HG03175 (cell line): Measurements from ENCODE around the gene KIF18B.
A peak's percentile ranks its signal among the peaks of the same experiment; 100 is the strongest.
"Not testable (repeated sequence)": the region's sequence is repeated elsewhere in the genome, so short reads cannot be mapped to it uniquely, and the experiment has no call there.

ENCODE experiments used
- ATAC-seq: cut with Tn5 transposase; IDR thresholded peaks from one replicate; pipeline ENCODE4 v1.9.1; 2021; ENCODE audit warnings: mild to moderate bottlenecking, moderate library complexity; ENCODE audit not compliant: unreplicated experiment

KIF18B gene

DNA sequence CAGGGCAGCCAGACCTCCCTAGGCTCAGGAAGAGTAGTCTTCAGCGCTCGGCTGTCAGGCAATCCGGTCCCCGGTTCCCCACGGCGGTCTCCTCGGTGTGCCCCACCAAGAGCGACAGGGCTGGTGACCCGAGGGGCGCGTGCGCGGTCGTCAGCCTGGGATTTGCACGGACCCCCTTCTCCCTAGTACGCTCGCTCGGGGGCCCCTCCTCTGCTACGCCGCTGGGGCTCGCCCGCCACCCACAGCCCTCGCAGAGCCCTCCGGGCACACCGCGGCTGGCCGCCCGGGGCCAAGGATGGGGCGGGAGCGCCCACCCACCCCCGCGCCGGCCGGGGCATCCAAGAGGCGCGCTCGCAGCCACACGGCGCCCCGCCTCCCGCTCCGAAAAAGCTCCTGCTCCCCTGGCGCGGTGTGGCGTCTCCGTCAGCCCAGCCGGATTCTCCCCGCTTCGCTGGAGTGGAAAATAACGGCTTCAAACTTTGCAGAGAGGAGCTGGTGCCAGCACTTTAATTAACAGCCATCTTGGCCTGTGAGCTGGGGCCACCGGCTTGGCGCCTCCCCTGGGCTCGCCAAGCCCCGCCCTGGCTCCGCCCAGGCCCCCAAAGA is 22.7 kb upstream of the KIF18B start:
- ATAC-seq, result no peak

DNA sequence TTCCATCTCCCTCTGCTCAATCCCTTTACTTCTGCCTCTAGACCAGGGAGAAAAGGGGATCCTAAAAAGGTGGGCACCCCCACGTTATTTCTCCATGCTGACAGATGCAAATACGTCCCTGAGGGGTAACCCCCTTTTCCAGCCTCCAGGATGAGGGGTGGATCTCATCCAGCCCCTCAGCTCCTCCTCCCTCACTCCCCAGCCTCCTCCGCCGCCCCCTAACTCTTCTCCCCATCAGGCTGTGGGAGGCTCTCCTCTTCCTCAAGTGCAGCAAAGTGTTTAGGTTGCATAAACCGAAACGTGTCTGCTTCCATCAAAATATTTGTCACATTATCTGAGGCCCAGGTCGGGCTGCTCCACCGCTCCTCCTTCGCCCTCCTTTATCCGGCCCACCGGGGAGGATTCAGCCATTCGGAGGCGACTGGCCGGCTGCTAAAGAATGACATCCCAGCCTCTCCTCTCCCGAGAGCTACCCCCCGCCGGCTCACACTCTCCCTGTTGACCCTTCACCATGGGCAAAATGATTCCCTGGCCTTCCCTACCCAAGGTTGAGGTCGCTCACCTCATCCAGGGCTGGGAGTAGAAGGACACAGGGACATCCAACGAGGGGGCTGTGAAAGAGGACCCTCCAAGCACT is 21.7 kb upstream of the KIF18B start:
- no peak for ATAC-seq

DNA sequence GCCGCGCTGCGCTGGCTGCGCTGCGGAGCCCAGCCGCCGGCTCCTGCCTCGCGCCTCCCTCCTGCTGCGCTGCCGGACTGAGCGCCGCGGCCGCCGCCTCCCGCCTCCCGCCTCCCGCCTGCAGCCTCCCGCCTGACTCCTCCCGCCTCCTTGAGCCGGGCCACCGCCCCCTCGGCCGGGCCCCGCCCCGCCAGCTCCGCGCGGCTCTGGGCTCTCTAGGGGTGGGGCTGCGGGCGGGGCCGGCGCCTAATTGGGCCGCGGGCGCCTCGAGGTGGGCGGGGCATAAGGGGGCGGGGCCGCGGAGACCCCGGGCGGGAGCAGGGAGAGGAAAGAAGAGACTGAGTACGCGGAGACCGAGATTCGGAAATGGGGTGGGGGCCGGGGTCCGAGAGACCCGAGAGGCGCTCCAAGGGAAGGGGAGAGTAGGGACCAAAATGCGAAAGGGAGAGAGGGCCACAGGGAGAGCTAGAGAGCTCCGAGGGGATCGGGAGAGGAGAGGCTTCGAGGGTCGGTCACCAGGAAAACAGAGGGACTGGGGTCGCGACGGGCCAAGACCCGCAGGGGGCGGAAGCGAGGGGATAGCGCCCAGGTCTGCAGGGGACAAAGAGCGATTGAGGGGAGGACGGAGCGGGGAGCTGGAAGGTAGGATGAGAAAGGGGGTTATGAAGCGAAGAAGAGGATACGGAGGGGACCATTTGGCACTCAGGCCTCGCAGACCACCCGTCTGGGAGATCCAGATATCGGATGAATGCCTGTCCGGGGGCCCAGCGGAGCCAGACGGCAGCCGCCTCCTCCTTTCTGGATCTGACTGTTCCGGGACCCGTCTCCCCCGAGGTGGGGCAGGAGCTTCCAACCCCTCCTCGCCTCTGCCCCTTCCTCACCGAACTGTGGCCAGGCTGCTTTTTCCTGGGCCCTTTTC is 20.9 kb upstream of the KIF18B start, which contains the start of gene C1QL1:
TSS of gene C1QL1 (minus strand) at position 79 of the 919 bp plus-strand sequence. CDS start 255 bp downstream, outside the sequence.
- ATAC-seq, result peak; percentile 86

DNA sequence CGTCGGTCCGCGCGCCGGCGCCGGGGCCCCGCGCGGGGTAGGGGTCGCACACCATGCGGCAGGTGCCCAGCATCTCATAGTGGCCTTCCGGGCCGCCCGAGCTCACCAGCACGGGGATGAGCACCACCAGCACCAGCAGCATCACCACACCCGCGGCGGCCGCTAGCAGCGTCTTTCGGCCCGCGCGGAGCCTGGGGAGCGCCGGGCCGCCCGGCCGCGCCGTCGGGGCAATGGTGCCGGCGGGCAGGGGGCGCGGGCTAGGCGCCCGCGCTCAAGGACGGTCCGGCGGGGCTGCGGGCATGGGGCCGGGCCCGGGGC is 20.3 kb upstream of the KIF18B start:
- ATAC-seq, result no peak

DNA sequence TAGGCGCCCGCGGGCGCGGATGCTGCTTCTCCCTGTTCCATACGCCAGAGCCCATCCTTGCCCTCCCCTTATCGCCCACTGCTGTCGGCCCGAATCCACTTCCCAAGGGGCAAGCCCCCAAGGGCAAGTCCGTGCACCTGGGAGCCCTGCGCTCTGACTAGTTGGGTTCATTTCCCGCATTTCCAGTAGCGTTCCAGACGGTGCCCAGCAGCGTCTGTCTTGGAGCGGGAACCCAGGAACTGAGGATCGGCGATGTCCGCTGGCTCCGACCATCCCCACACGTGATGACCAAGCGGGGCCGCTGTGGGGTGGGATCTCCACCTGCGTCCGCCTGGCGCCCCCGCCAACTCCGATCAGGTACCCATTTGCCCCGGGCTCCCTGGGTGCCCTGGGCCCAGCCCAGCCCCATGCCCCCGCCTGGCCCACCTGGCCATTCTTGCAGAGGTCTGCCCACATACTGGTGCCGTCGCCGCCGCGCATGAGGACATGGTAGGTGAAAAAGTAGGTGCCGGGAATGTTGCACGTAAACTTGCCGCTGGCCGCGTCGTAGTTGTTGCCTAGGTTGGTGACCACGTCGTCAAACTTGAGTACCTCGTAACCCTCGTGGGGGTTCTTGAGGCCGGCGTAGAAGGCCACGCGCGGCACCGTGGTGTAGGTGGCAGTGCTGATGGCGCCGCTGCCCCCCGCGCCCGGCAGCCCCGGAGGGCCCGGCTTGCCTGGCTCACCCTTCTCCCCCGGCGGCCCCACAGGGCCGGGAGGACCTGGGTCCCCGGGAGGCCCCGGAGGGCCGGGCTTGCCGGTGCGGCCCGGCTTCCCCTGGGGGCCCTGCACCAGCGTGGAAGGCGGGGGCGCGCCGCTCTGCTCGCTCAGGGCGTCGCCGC is 19.7 kb upstream of the KIF18B start:
- ATAC-seq, result no peak

DNA sequence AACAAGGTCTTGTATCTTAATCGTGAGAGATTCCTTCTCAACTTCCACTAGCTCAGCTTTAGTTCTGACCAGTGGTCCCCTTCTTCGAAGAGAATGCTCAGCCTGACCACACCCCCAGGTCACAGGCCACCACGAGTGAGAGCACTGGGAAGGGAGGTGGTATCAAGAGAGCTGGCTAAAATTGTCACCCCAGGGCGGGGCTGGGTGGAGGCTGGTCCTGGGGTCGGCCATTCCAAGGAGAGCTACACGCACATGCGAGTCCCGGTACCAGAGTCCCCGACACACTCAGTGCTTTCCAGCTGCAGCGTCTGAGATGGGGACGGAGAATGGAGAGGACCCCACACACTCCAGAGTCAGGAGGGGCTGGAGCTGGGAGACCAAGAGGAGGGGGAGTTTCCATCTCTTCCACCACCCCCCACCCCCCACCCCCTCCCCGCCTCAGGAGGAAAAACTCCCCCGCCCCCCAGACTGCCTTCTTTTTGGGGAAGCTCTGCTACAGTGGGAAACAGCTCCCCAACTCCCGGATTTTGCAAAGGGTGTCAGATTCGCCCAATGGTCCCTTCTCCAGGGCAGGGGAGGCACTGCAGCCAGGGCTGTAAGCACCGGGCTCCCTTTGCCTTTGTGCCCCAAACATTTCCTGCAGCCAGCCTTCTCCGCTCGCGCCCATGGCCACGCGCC is 18.9 kb upstream of the KIF18B start:
- no peak for ATAC-seq

DNA sequence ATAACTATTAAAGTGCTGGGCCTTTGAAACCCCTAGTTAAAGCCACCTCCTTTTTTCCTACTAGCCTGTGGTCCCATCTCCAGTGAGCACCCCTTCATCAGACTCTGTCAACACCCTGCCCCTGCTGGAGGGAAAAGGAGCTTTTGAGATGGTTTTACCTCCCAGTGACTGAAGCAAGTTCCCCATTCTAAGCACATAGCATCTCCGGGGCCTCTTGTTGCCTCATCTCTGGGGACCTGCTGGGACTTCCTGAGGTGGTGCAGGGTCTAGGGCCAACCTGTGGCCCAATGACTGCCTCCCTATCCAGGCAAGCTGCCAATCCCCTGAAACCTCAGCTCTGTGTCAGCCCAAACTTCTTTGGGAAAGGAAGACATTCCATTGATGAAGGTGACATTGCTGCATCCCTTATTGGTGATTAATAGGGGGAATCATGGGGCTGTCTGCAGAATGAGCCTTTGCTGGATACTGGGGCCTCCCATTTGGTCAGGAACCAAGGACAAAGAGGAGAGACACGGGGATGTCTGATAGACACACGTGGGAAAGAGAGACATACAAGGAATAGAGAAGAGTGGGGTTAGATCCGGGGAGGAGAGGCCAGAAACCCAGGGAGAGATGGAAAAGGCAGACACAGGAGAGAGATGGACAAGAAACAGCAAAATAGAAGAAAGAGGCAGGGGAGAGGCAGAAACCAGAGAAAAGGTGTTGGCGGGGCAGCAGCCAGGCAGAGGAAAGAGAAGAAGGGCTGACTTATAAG is 18.1 kb upstream of the KIF18B start:
- no peak for ATAC-seq

DNA sequence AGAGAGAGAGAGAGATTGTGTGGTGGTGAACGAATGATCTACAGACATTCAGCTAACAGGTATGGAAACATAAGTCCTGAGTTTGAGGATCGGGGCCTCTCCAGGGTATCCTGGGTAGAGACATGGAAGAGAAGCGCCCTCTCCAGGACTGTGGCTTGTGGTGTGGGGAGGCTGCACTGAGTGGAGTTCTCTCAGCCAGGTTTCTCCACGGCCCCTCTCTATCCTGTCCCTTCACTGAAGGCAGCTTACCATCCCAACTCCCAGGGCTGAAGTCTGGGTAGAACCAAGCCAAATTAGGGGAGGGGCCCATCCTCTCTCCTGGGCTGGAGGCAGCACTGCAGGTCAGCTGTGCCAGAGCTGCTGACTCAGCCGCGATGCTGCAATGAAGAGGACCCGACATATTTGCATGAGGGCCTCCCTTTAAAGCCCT is 14.4 kb upstream of the KIF18B start:
- ATAC-seq, result no peak

DNA sequence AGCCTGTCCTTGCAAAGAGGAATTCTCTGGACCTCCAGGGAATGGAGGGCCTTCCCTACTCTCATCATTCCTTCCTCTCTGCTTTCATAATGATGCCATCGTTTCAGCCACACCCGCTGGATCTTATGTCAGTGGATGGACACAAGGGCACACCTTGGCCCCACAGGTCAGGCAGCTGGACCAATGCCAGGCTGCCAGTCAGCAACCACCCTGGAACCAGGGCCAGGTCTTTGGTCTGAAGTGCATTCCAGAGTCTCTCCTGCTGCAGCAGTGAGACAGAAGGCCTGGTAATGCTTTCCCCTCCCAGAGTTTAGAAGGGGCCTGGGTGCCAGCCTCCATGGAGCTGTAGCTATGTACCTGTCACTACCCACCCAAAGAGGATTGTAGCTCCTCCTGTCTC is 13.1 kb upstream of the KIF18B start:
- no peak for ATAC-seq

DNA sequence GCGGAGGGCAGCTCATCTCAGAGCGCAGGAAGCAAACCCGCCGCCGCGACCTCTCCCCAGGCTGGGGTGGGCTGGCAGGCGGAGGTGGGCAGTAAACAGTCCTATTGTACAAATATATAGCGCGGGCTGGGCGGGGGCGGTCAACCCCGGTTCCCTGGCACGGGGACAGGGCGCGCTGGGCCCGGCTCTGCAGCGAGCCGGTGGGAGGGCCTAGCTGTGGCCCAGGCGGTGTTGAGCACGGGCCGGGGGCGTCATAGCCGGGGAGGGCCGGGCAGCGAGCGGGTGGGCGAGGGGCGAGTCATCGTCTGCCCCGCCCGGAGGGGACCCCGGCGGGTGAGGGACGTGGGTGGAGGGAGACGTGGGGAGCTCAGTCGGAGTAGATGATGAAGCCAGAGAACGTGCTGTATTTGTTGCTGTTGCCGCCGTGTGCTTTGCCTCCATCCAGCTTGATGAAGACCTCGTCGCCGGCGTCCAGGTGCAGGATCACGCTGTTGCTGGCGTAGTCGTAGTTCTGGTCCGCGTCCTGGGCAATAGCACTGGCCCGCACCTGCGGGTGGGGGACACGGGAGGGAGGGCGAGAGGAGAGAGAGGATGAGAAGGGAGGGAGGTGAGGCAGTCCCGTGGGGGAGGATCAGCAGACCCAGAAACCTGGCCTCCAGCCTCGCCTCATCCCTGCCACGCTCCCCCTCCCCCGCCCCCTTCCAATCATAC is 12.4 kb upstream of the KIF18B start:
- no peak for ATAC-seq

DNA sequence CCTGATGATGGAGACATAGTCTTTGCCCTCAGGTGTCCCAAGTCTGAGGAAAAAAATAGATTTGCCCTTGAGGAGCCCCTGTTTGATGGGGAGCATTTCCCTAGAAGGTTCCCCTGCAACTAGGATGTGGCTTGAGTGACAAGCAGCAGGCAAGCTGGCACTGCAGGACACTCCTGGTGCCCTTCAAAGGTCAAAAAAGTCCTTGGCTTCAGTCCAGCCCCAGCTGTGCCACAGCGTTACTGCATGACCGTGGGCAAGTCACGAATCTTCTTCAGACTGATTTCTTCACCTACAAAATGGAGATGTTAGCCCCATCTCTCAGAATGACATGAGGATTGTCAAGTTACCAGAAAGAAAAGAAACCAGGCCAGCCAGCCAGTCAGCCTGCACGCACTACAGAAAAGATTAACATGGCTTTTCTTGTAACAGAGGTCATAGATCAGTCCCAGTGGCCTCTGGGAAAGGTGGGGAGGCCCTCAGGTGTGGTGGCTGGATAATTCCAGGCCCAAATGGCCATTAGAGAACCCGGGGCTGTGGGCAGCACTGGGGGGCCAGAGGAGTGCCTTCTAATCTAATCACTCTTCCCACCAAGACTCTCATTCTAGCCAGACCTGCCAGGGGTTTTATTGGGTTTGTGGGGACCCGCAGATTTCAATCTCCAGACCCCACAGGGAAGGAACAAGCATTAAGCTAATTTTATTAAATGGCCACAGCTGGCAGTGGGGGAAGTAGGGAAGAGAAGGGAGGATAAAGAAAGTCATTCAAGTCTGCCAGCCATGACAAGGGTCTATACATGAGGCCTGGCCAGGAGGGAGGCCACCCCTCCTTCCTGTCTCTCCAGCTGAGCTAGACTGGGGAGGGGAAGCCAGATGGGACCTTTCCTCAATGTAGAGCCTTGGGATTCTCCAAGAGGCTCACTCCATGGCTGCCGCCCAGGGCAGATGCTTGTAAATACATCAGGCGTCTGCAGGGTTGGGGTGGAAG is 9.7 kb upstream of the KIF18B start:
- no peak for ATAC-seq

DNA sequence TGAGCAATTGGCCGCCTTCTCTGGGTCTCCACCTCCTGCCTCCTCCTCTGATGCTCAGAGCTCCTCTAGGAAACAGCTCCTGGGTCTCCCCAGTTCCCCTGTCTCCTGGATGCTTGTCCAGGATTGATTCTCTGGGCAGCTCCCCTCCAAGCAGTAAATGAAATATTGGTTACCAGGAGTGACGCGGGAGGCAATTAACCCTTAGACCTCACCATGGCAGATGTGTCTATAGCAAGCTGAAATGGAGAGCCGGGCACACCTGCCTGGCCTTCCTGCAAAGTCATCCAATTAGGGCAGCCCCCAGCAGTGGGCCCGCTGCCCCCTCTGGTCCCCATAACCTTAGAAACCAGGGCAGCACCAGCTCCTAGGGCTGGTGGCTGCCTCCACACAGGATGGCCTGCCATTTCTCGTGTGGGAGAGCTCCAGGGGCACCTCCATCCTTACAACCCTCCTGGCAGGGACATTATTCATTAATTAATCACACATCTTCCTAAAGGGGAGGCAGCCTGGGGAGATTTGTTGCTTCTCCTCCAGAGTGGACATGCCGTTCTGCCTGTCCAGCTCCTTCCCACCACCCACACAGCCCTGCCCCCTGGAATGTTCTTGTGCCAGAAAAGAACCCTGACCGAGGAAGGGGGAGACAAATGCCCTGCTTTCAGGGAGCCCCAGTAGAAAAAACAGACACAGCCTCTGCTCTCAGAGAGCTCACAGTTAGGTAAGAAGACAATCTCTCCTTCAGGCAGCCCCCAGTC is 8.3 kb upstream of the KIF18B start:
- no peak for ATAC-seq

DNA sequence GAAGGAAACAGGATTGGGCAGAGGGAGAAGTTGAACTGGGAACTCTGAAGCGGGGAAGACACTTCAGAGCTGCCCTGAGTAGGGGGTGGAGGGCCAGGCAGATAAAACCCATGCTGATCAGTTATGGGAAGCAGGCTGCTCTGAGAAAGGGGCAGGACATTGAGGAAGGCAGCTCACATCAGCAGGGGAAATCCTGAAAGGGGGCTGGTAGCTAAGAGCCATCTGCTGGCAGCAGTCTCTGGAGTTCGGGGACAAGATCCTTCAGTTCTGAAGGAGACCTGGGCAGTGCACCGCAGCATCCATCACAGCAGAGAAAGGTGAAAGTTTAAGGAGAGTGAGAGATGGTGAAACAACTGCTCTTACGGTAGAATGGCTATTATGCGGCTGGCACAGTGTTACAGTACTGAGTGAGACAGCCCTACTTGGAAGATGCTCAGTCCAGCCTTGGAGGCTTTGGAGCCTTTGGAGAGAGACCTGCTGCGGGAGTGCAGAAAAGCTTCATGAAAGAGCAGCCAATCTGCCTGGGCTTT is 5.4 kb upstream of the KIF18B start:
- ATAC-seq, result no peak

DNA sequence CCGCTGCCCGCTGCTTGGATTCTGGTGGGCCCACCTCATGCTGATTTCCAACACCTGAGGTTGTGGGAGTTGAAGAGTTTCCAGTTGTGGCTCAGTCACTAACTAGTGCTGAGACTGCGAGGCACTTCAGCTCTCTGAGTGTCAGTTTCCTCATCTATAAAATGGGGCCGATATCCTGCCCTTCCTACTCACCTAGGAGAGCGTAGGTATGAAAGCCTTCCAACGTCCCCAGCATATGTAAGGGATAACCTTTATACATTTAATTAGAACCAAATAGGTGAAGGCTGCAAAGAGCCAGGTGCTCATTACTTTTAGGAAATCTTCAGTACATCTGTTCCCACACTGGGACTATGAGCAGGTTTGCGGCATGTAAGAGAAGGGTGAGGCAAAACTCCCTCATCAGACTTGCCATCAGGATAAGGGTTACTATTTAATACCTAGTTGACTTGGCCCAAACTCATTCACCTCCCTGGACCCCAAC is 782 bp upstream of the KIF18B start:
- ATAC-seq, result no peak

DNA sequence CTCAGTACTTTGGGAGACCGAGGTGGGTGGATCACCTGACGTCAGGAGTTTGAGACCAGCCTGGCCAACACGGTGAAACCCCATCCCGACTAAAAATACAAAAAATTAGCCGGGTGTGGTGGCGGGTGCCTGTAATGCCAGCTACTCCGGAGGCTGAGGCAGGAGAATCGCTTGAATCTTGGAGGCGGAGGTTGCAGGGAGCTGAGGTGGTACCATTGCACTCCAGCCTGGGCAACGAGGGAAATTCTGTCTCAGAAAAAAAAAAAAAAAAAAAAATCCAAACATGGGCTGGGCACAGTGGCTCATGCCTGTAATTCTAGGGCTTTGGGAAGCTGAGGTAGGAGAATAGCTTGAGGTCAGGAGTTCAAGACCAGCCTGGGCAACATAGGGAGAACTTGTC is 1.9 kb downstream of the KIF18B start:
- not testable (repeated sequence) for ATAC-seq

DNA sequence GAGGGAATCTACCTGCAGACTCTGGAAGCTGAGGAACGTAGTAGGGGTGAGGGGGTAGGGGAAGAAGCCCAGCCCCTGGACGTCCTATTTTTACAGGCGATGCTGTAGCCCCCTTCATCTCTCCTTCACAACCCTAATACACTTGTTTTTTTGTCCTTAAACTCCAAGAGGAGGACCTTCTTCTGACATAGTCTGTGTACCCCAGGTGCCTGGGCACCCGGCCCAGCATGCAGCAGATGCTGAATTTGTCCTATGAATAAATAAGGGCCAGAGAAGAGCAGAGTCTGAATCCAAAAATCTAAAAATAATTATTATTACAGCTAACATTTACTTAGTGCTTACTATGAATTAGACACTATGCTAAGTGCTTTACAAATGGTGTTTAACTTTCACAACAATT is 5.1 kb downstream of the KIF18B start:
- no peak for ATAC-seq
